Middle frontal gyrus (tissue), 1 donor: ENCODE data around the gene SCAPER.

ENCODE experiments used
- DNase-seq: peaks from one replicate; pipeline ENCODE4 v3.0.0-alpha.2; 2015; ENCODE audit warnings: low spot score; ENCODE audit errors: extremely low spot score

The SCAPER gene

GRCh38 chr15:76905013-76905839 lies at the start of gene SCAPER:
TSS of gene SCAPER (minus strand) at chr15:76905340. CDS start at chr15:76883817, 21,523 bp downstream.
- DNase-seq, result peak; percentile 90

GRCh38 chr15:76954744-76955143 lies 49.6 kb upstream of the SCAPER start:
- DNase-seq, result no peak

GRCh38 chr15:76953913-76954312 lies 48.8 kb upstream of the SCAPER start:
- DNase-seq, result no peak

GRCh38 chr15:76951220-76951619 lies 46.1 kb upstream of the SCAPER start:
- no peak for DNase-seq

GRCh38 chr15:76947454-76947853 lies 42.3 kb upstream of the SCAPER start:
- no peak for DNase-seq

GRCh38 chr15:76945494-76946093 lies 40.5 kb upstream of the SCAPER start:
- no peak for DNase-seq

- no peak for DNase-seq
Measured at GRCh38 chr15:76942331-76942730, 37.2 kb upstream of the SCAPER start.

GRCh38 chr15:76941636-76942035 lies 36.5 kb upstream of the SCAPER start:
- DNase-seq, result no peak

GRCh38 chr15:76939715-76940114 lies 34.6 kb upstream of the SCAPER start:
- no peak for DNase-seq

- no peak for DNase-seq
Measured at GRCh38 chr15:76938752-76939151, 33.6 kb upstream of the SCAPER start.

GRCh38 chr15:76936671-76937070 lies 31.5 kb upstream of the SCAPER start:
- DNase-seq, result no peak

GRCh38 chr15:76935620-76936019 lies 30.5 kb upstream of the SCAPER start:
- DNase-seq, result no peak

GRCh38 chr15:76932135-76932966 lies 27.2 kb upstream of the SCAPER start:
- DNase-seq, result no peak

GRCh38 chr15:76931397-76932134 lies 26.4 kb upstream of the SCAPER start, which contains the start of gene RCN2:
TSS of gene RCN2 (plus strand) at chr15:76931749. CDS start at chr15:76931842, 93 bp downstream.
- peak; percentile 89 for DNase-seq

GRCh38 chr15:76930831-76931396 lies 25.8 kb upstream of the SCAPER start:
- DNase-seq, result no peak

- DNase-seq, result no peak
Measured at GRCh38 chr15:76929011-76929760, 24.0 kb upstream of the SCAPER start.

- DNase-seq, result no peak
Measured at GRCh38 chr15:76928201-76928600, 23.1 kb upstream of the SCAPER start.

GRCh38 chr15:76916369-76916768 lies 11.2 kb upstream of the SCAPER start:
- DNase-seq, result no peak

GRCh38 chr15:76913737-76914136 lies 8.6 kb upstream of the SCAPER start:
- DNase-seq, result no peak

GRCh38 chr15:76912430-76912829 lies 7.3 kb upstream of the SCAPER start:
- DNase-seq, result no peak
